ENCODE measurements around the gene TCAF2.
"Not testable (repeated sequence)": the region's sequence is repeated elsewhere in the genome, so short reads cannot be mapped to it uniquely, and the experiment has no call there.

TCAF2 gene

DNA sequence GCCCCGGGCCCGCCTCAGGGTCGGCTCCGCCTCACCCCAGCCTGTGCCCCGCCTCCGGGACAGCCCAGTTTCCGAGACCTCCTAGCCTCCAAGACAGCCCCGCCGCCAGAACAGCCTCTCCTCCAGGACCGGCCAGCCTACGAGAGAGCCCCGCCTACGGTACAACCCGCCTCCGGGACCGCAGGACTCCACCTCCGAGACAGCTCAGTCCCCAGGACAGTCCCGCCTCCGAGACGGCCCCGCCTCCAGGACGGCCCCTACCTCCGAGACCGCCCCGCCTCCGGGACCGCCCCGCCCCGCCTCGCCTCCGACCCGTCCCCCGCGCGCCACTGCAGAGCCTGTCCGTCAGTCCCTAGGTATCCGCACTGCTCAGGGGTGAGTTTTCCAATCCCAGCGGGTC, at the start of gene TCAF2:
TCAF2 (plus strand) TSS at position 329 of the 400 bp plus-strand sequence.
- not testable (repeated sequence) for H3K9ac ChIP-seq (ENCODE audit: low read depth in 1 of 2, low read length in 2 of 2); H3K4me1 ChIP-seq (ENCODE audit: control insufficient read depth in 1 of 2, insufficient read depth in 2 of 2, low read length in 2 of 2); H3K9me3 ChIP-seq (ENCODE audit: control insufficient read depth in 1 of 2, low read length in 2 of 2); H3K4me3 ChIP-seq (ENCODE audit: low read depth in 1 of 2, low read length in 2 of 2); H3K36me3 ChIP-seq (ENCODE audit: control insufficient read depth in 1 of 2, insufficient read depth in 2 of 2, low read length in 2 of 2); H3K27me3 ChIP-seq (ENCODE audit: control insufficient read depth in 1 of 2, insufficient read depth in 2 of 2, low read length in 2 of 2); H3K27ac ChIP-seq (ENCODE audit: low read depth, low read length)

DNA sequence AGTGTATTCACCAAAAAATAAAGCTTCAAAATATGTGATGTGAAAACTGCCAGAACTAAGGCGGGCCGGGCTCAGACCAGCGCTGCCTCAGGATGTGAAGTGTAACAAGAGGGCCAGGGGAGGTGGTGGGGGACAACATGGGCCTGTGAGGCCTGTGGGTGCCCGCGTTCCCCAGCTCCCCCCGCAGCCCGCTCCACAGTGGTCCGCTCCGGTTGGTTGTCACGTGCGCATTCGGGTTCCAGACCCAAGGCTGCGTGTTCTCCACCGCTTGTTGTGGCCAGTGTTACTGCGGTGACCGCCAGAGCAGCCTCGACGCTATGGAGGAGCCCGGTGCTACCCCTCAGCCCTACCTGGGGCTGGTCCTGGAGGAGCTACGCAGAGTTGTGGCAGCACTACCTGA, 49.3 kb upstream of the TCAF2 start, which contains the start of gene CTAGE15:
CTAGE15 (plus strand) TSS at position 301 of the 400 bp plus-strand sequence; CDS start at position 318, 17 bp downstream.
- not testable (repeated sequence) for H3K9me3 ChIP-seq (ENCODE audit: control insufficient read depth in 1 of 2, low read length in 2 of 2); H3K36me3 ChIP-seq (ENCODE audit: control insufficient read depth in 1 of 2, insufficient read depth in 2 of 2, low read length in 2 of 2); H3K27me3 ChIP-seq (ENCODE audit: control insufficient read depth in 1 of 2, insufficient read depth in 2 of 2, low read length in 2 of 2); H3K27ac ChIP-seq (ENCODE audit: low read depth, low read length); H3K4me1 ChIP-seq (ENCODE audit: control insufficient read depth in 1 of 2, insufficient read depth in 2 of 2, low read length in 2 of 2); H3K9ac ChIP-seq (ENCODE audit: low read depth in 1 of 2, low read length in 2 of 2); H3K4me3 ChIP-seq (ENCODE audit: low read depth in 1 of 2, low read length in 2 of 2)

DNA sequence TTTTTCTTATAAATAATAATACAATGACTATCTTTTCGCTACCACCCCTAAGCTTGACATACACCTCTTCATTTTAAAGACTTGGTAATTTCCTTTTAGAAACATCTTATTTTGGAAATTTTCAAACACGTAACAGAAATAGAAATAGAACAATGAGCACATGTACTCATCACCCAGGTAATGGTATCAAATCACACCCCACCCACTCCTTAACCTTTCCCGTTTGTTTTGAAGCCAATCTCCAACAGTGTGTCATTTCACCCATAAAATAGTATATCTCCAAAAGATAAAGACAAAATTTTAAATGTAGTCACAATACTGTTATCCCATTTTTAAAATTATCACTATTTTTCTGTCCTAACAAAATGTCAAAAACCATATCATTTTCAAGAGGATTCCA, 32.6 kb upstream of the TCAF2 start:
- not testable (repeated sequence) for H3K27ac ChIP-seq (ENCODE audit: low read depth, low read length); H3K36me3 ChIP-seq (ENCODE audit: control insufficient read depth in 1 of 2, insufficient read depth in 2 of 2, low read length in 2 of 2); H3K27me3 ChIP-seq (ENCODE audit: control insufficient read depth in 1 of 2, insufficient read depth in 2 of 2, low read length in 2 of 2); H3K4me1 ChIP-seq (ENCODE audit: control insufficient read depth in 1 of 2, insufficient read depth in 2 of 2, low read length in 2 of 2); H3K4me3 ChIP-seq (ENCODE audit: low read depth in 1 of 2, low read length in 2 of 2); H3K9me3 ChIP-seq (ENCODE audit: control insufficient read depth in 1 of 2, low read length in 2 of 2); H3K9ac ChIP-seq (ENCODE audit: low read depth in 1 of 2, low read length in 2 of 2)

DNA sequence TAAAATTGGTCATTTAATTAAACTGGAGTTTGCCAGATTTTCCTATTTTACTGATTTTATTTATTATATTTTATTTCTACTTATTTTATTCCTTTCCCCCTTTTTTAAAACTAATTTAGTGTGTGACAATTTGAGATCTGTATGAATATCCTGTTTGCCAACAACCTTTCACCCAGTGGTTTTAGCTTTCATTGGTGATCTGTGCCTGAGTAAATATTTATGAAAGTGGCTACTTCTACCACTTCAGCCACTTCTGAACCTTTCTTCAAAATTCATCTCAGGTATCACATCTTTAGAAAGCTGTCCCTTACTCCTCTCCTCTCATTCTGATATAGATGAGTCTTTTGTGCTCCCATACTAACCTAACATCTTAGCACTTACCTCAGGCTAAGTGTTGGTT, 30.9 kb upstream of the TCAF2 start:
- not testable (repeated sequence) for H3K4me1 ChIP-seq (ENCODE audit: control insufficient read depth in 1 of 2, insufficient read depth in 2 of 2, low read length in 2 of 2); H3K4me3 ChIP-seq (ENCODE audit: low read depth in 1 of 2, low read length in 2 of 2); H3K9me3 ChIP-seq (ENCODE audit: control insufficient read depth in 1 of 2, low read length in 2 of 2); H3K9ac ChIP-seq (ENCODE audit: low read depth in 1 of 2, low read length in 2 of 2); H3K27ac ChIP-seq (ENCODE audit: low read depth, low read length); H3K36me3 ChIP-seq (ENCODE audit: control insufficient read depth in 1 of 2, insufficient read depth in 2 of 2, low read length in 2 of 2); H3K27me3 ChIP-seq (ENCODE audit: control insufficient read depth in 1 of 2, insufficient read depth in 2 of 2, low read length in 2 of 2)

DNA sequence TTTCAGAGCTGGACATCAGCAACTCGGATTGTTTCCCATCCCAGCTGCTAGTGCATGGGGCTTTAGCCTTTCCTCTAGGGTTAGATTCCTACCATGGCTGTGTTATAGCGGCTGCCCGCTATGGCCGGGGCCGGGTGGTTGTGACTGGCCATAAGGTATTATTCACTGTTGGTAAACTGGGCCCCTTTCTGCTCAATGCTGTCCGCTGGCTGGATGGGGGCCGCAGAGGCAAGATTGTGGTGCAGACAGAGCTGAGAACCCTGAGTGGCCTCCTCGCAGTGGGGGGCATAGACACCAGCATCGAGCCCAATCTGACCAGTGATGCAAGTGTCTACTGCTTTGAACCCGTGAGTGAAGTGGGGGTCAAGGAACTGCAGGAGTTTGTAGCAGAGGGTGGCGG, 22.7 kb upstream of the TCAF2 start:
- not testable (repeated sequence) for H3K4me1 ChIP-seq (ENCODE audit: control insufficient read depth in 1 of 2, insufficient read depth in 2 of 2, low read length in 2 of 2)

DNA sequence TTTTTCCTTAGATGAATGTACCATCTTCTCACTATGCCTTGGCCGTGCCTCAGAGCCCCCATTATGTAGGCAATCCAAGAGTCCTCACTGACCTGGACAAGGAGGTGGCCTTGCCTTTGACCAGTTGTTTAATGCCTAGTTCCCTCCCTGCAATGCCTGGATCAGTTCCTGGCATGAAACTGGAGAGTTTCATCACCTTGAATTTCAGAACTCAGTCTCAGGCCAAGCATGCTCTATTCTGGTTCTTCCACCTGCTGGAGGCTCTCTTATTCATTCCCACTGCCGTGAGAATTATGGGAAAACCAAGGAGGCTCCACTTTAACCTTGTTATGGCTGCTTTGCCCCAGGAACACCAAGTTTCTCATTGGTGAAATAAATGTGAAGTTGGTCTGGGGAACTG, 17.2 kb upstream of the TCAF2 start:
- H3K4me1 ChIP-seq (ENCODE audit: control insufficient read depth in 1 of 2, insufficient read depth in 2 of 2, low read length in 2 of 2); H3K27me3 ChIP-seq (ENCODE audit: control insufficient read depth in 1 of 2, insufficient read depth in 2 of 2, low read length in 2 of 2); H3K27ac ChIP-seq (ENCODE audit: low read depth, low read length); H3K4me3 ChIP-seq (ENCODE audit: low read depth in 1 of 2, low read length in 2 of 2); H3K9ac ChIP-seq (ENCODE audit: low read depth in 1 of 2, low read length in 2 of 2); H3K36me3 ChIP-seq (ENCODE audit: control insufficient read depth in 1 of 2, insufficient read depth in 2 of 2, low read length in 2 of 2); H3K9me3 ChIP-seq (ENCODE audit: control insufficient read depth in 1 of 2, low read length in 2 of 2): not testable (repeated sequence)

More for the DNA sequence above, 22.7 kb upstream of the TCAF2 start:
- H3K9me3 ChIP-seq (ENCODE audit: control insufficient read depth in 1 of 2, low read length in 2 of 2); H3K4me3 ChIP-seq (ENCODE audit: low read depth in 1 of 2, low read length in 2 of 2); H3K27ac ChIP-seq (ENCODE audit: low read depth, low read length); H3K27me3 ChIP-seq (ENCODE audit: control insufficient read depth in 1 of 2, insufficient read depth in 2 of 2, low read length in 2 of 2); H3K36me3 ChIP-seq (ENCODE audit: control insufficient read depth in 1 of 2, insufficient read depth in 2 of 2, low read length in 2 of 2); H3K9ac ChIP-seq (ENCODE audit: low read depth in 1 of 2, low read length in 2 of 2): not testable (repeated sequence)

DNA sequence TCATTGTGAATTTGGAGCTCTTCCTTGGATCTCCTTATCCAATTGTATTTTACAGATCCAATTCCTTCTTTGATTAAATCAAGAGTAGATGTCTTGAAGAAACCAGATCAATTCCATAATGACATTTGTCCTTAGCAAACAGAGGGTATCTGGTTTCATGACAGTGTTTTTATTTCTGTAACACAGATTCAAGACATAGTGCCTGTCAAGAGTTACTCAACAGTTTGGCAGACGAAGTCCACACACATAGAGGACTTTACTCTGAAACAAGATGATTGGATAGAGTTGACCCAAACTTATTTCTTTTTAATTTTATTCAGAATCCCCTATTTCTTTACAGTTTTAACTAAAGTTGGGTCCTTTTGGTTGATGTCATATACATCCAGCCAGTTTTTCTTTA, 14.7 kb upstream of the TCAF2 start:
- H3K9me3 ChIP-seq (ENCODE audit: control insufficient read depth in 1 of 2, low read length in 2 of 2); H3K36me3 ChIP-seq (ENCODE audit: control insufficient read depth in 1 of 2, insufficient read depth in 2 of 2, low read length in 2 of 2); H3K27ac ChIP-seq (ENCODE audit: low read depth, low read length); H3K27me3 ChIP-seq (ENCODE audit: control insufficient read depth in 1 of 2, insufficient read depth in 2 of 2, low read length in 2 of 2); H3K9ac ChIP-seq (ENCODE audit: low read depth in 1 of 2, low read length in 2 of 2); H3K4me3 ChIP-seq (ENCODE audit: low read depth in 1 of 2, low read length in 2 of 2); H3K4me1 ChIP-seq (ENCODE audit: control insufficient read depth in 1 of 2, insufficient read depth in 2 of 2, low read length in 2 of 2): not testable (repeated sequence)

DNA sequence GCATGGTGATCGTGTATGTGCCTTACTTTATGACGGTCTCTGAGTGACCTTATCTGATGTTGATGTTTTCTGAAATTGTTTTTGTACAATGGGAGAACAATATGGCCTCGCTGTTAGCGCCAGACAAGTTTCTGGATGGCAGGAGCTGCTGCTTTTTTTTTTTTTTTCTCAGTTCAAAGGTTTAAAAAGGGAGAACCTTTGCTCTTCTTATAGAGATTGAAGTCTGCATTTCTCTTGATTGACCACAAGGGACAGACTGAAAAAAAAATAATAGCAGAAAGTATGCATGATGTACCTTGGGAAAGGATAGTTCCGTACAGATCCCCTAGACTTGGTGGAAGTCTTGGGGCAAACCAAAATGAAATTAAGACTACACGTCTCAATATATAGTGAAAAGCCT, 5.2 kb upstream of the TCAF2 start:
- not testable (repeated sequence) for H3K4me3 ChIP-seq (ENCODE audit: low read depth in 1 of 2, low read length in 2 of 2); H3K9ac ChIP-seq (ENCODE audit: low read depth in 1 of 2, low read length in 2 of 2); H3K36me3 ChIP-seq (ENCODE audit: control insufficient read depth in 1 of 2, insufficient read depth in 2 of 2, low read length in 2 of 2); H3K9me3 ChIP-seq (ENCODE audit: control insufficient read depth in 1 of 2, low read length in 2 of 2); H3K4me1 ChIP-seq (ENCODE audit: control insufficient read depth in 1 of 2, insufficient read depth in 2 of 2, low read length in 2 of 2); H3K27ac ChIP-seq (ENCODE audit: low read depth, low read length); H3K27me3 ChIP-seq (ENCODE audit: control insufficient read depth in 1 of 2, insufficient read depth in 2 of 2, low read length in 2 of 2)

DNA sequence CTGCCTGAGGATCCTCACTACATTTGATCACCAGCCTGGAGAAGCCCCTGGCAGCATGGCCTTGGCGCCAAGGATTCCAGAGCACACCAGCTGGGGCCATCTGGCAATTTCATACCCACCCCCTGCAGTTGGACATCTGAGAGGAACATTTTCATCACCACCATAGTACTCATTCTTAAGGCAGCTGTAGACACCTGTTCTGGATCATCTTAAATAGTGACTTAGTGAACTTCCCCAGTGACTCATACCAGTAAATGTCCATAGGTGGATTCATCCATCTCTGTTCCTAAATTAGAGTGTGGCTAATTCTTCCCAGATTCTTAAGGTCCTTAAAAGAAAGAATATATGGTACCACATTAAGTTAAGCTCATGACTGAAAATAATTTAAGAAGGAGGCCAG, 3.6 kb upstream of the TCAF2 start:
- H3K9me3 ChIP-seq (ENCODE audit: control insufficient read depth in 1 of 2, low read length in 2 of 2); H3K27ac ChIP-seq (ENCODE audit: low read depth, low read length); H3K27me3 ChIP-seq (ENCODE audit: control insufficient read depth in 1 of 2, insufficient read depth in 2 of 2, low read length in 2 of 2); H3K4me1 ChIP-seq (ENCODE audit: control insufficient read depth in 1 of 2, insufficient read depth in 2 of 2, low read length in 2 of 2); H3K36me3 ChIP-seq (ENCODE audit: control insufficient read depth in 1 of 2, insufficient read depth in 2 of 2, low read length in 2 of 2); H3K9ac ChIP-seq (ENCODE audit: low read depth in 1 of 2, low read length in 2 of 2); H3K4me3 ChIP-seq (ENCODE audit: low read depth in 1 of 2, low read length in 2 of 2): not testable (repeated sequence)

DNA sequence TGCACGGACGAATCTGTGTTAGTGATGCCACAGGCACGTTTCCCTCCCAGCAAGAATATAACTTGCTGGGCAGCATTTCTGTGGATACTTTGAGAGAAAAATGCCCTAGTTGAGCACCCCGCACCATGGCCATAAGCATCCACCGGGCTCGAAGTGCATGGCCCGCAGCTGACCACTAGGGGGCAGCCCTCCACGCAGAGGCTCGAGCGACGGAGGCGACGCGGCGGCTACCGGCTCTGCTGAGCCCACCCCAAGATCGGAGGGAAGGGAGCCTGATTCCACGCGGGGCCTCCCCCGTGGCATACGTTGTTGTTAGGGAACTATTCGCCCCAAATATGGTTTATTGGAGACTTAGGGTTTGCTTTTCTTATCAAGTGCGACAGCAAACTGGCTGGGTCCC, 716 bp upstream of the TCAF2 start:
- H3K36me3 ChIP-seq (ENCODE audit: control insufficient read depth in 1 of 2, insufficient read depth in 2 of 2, low read length in 2 of 2); H3K4me3 ChIP-seq (ENCODE audit: low read depth in 1 of 2, low read length in 2 of 2); H3K9ac ChIP-seq (ENCODE audit: low read depth in 1 of 2, low read length in 2 of 2); H3K4me1 ChIP-seq (ENCODE audit: control insufficient read depth in 1 of 2, insufficient read depth in 2 of 2, low read length in 2 of 2); H3K9me3 ChIP-seq (ENCODE audit: control insufficient read depth in 1 of 2, low read length in 2 of 2); H3K27me3 ChIP-seq (ENCODE audit: control insufficient read depth in 1 of 2, insufficient read depth in 2 of 2, low read length in 2 of 2); H3K27ac ChIP-seq (ENCODE audit: low read depth, low read length): not testable (repeated sequence)

DNA sequence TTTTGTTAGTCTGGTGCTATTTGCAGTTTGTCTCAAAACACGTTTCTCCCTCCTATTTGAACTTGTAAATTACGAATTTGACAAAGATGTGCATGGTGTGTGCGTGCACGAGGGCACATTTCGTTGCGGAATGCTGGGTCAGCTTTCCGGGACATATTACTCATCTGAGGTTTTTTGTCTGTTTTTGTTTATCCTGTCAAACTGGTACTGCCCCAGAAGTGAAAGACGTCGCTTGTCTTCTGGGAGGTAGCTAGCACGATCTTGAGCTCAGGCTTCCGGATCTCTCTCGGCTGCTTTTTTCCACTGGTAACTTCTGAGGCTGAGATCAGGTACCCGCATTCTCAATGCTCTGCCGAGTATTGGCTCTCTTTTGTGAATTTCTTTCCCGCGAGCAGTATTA, 401 bp downstream of the TCAF2 start:
- H3K4me3 ChIP-seq (ENCODE audit: low read depth in 1 of 2, low read length in 2 of 2): not testable (repeated sequence)

More for the DNA sequence above, 401 bp downstream of the TCAF2 start:
- H3K4me1 ChIP-seq (ENCODE audit: control insufficient read depth in 1 of 2, insufficient read depth in 2 of 2, low read length in 2 of 2); H3K9me3 ChIP-seq (ENCODE audit: control insufficient read depth in 1 of 2, low read length in 2 of 2); H3K9ac ChIP-seq (ENCODE audit: low read depth in 1 of 2, low read length in 2 of 2); H3K36me3 ChIP-seq (ENCODE audit: control insufficient read depth in 1 of 2, insufficient read depth in 2 of 2, low read length in 2 of 2); H3K27ac ChIP-seq (ENCODE audit: low read depth, low read length); H3K27me3 ChIP-seq (ENCODE audit: control insufficient read depth in 1 of 2, insufficient read depth in 2 of 2, low read length in 2 of 2): not testable (repeated sequence)

Data from duodenal mucosa (tissue), 2 donors.